ENCODE results near the gene LSP1. TPM values are rescaled to one million over a fixed set of nuclear protein-coding genes. Genes with fewer than 3 reads are reported as not detected.

Gene LSP1
- total and polyA plus RNA-seq, 4 donors: 5.0 to 7.7 (median 5.7) TPM

GRCh38 chr11:1810761-1811160, 42.1 kb upstream of the LSP1 start:
- H3K36me3 ChIP-seq (ENCODE audit: control insufficient read depth in 4 of 4, insufficient read depth in 3 of 4, low read depth in 1 of 4, low read length in 3 of 4): no peaks in the 10 kb centered on the region
- no peak overlapping the region for H3K4me3 ChIP-seq (ENCODE audit: low read depth in 1 of 3, low read length in 3 of 3)
- peaks cover 0 to 4% (median 1%) of the 10 kb centered on the region in 4 donors for H3K9me3 ChIP-seq (ENCODE audit: control insufficient read depth in 4 of 4, low read length in 3 of 4)
- H3K4me1 ChIP-seq (ENCODE audit: control insufficient read depth in 4 of 4, insufficient read depth in 4 of 4, low read length in 3 of 4): no peaks in the 10 kb centered on the region
- TF ChIP-seq CTCF (IDR thresholded peaks at IDR 0.05; ENCODE audit: low read depth, low read length, missing input control): no peak
- no peak for TF ChIP-seq HNF4G (IDR thresholded peaks at IDR 0.05)
- no peak for TF ChIP-seq FOXA2 (IDR thresholded peaks at IDR 0.05)
- no peak for TF ChIP-seq RAD21 (IDR thresholded peaks at IDR 0.05)
- no peak for TF ChIP-seq ATF3 (IDR thresholded peaks at IDR 0.05)
- TF ChIP-seq FOXA1 (IDR thresholded peaks at IDR 0.05): no peak
- TF ChIP-seq MAX (IDR thresholded peaks at IDR 0.05): no peak
- no peak for TF ChIP-seq RXRA (IDR thresholded peaks at IDR 0.05)
- TF ChIP-seq SP1 (IDR thresholded peaks at IDR 0.05): no peak
- no peak for TF ChIP-seq EGR1 (IDR thresholded peaks at IDR 0.05; ENCODE audit: low read depth in 2 of 2)
- TF ChIP-seq HNF4A (conservative IDR thresholded peaks at IDR 0.05): no peak
- TF ChIP-seq REST (IDR thresholded peaks at IDR 0.05): no peak
- TF ChIP-seq GABPA (IDR thresholded peaks at IDR 0.05 in 1 of 2, conservative IDR thresholded peaks at IDR 0.05 in 1 of 2): no peak
- TF ChIP-seq JUND (IDR thresholded peaks at IDR 0.05): no peak
- TF ChIP-seq NR2F2 (IDR thresholded peaks at IDR 0.05): no peak
- DNase-seq (ENCODE audit: low spot score): no peak
- H3K27ac ChIP-seq (ENCODE audit: low read depth in 1 of 2, low read length in 2 of 2): no peak overlapping the region
- no peaks in the 10 kb centered on the region for H3K27me3 ChIP-seq (ENCODE audit: control insufficient read depth in 4 of 4, insufficient read depth in 4 of 4, low read length in 3 of 4)
- H3K9ac ChIP-seq (ENCODE audit: low read depth in 1 of 2, low read length in 2 of 2): no peak overlapping the region
- 82% methylated on average over 10 of the region's 10 CpGs for WGBS

- no peak overlapping the region for H3K9ac ChIP-seq (ENCODE audit: low read depth in 1 of 2, low read length in 2 of 2)
- peaks cover 0 to 4% (median 1%) of the 10 kb centered on the region in 4 donors for H3K9me3 ChIP-seq (ENCODE audit: control insufficient read depth in 4 of 4, low read length in 3 of 4)
- no peak overlapping the region for H3K4me3 ChIP-seq (ENCODE audit: low read depth in 1 of 3, low read length in 3 of 3)
- TF ChIP-seq CTCF (IDR thresholded peaks at IDR 0.05; ENCODE audit: low read depth, low read length, missing input control) (no peak), RXRA (IDR thresholded peaks at IDR 0.05) (no peak), YY1 (IDR thresholded peaks at IDR 0.05) (no peak), GABPA (IDR thresholded peaks at IDR 0.05 in 1 of 2, conservative IDR thresholded peaks at IDR 0.05 in 1 of 2) (no peak), EGR1 (IDR thresholded peaks at IDR 0.05; ENCODE audit: low read depth in 2 of 2) (no peak), TAF1 (conservative IDR thresholded peaks at IDR 0.05) (no peak), HNF4G (IDR thresholded peaks at IDR 0.05) (no peak), NR2F2 (IDR thresholded peaks at IDR 0.05) (no peak)
- DNase-seq (ENCODE audit: low spot score): no peak
- no peak overlapping the region for H3K27ac ChIP-seq (ENCODE audit: low read depth in 1 of 2, low read length in 2 of 2)
- no peaks in the 10 kb centered on the region for H3K36me3 ChIP-seq (ENCODE audit: control insufficient read depth in 4 of 4, insufficient read depth in 3 of 4, low read depth in 1 of 4, low read length in 3 of 4)
- 80% methylated on average over 5 of the region's 5 CpGs for WGBS
- no peaks in the 10 kb centered on the region for H3K27me3 ChIP-seq (ENCODE audit: control insufficient read depth in 4 of 4, insufficient read depth in 4 of 4, low read length in 3 of 4)
- no peaks in the 10 kb centered on the region for H3K4me1 ChIP-seq (ENCODE audit: control insufficient read depth in 4 of 4, insufficient read depth in 4 of 4, low read length in 3 of 4)
Measured at GRCh38 chr11:1812274-1812673, 40.6 kb upstream of the LSP1 start.

Measured in liver (tissue), 9 donors.